H1 (cell line): ENCODE results near the gene GINS2.

Experiments
- BRCA1 ChIP-seq: IDR thresholded peaks from 2 replicates; pipeline ENCODE4 v1.6.1; 2012; ENCODE audit warnings: low read depth, low read length, improper control_type of control experiment
- CREB1 ChIP-seq: IDR thresholded peaks from 2 replicates; pipeline ENCODE4 v1.6.1; 2012; ENCODE audit warnings: inconsistent platforms
- ZNF274 ChIP-seq: IDR thresholded peaks from 2 replicates; pipeline ENCODE4 v1.7.0; 2012; ENCODE audit warnings: low read length, borderline replicate concordance; ENCODE audit errors: extremely low read depth

DNA sequence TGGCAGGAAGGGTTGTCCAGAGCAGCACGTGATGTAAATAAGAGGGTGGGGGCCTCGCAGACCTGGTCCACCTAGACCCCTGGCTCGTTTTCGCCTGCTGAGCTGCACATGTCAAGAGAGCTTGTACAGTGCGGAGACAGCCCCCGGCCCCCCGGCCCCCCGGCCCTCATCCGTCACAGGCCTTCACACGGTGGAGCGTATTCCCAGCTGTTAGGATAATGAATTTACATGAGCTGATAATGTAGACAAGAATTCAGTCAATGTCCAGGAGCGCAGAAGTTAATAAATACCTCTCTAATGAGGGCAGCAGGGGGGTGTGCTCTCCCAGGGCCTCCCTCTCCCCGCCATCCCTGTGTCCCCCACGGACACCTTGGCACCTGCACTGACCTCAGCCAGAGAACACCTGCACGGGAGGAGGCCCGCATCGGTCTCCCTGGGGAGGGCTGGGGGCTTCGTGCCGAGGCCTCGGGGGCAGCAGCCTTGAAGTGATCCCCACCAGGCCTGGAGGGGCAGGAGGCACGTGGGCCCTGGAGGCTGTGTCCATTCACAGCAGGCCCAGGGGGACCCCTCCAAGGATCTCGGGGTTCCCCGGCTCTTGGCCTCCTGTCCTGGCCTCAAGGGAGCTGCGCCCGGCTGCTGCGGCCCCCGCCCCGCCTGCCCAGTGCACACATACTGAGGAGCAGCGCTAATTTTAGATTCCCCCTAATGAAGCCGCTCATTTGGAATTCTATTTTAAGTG, 61.1 kb downstream of the GINS2 start:
- TF ChIP-seq CREB1 (no peak), ZNF274 (no peak), BRCA1 (no peak)
